ENCODE measurements around the gene AHSP.
A peak's percentile ranks its signal among the peaks of the same experiment; 100 is the strongest.

AHSP gene

GRCh38 chr16:31507617-31507928 is 20.1 kb upstream of the AHSP start:
- H3K4me3 ChIP-seq (ENCODE audit: low read depth, low read length) = peak overlapping the region; percentile 95
- TF ChIP-seq, protein P1, sequence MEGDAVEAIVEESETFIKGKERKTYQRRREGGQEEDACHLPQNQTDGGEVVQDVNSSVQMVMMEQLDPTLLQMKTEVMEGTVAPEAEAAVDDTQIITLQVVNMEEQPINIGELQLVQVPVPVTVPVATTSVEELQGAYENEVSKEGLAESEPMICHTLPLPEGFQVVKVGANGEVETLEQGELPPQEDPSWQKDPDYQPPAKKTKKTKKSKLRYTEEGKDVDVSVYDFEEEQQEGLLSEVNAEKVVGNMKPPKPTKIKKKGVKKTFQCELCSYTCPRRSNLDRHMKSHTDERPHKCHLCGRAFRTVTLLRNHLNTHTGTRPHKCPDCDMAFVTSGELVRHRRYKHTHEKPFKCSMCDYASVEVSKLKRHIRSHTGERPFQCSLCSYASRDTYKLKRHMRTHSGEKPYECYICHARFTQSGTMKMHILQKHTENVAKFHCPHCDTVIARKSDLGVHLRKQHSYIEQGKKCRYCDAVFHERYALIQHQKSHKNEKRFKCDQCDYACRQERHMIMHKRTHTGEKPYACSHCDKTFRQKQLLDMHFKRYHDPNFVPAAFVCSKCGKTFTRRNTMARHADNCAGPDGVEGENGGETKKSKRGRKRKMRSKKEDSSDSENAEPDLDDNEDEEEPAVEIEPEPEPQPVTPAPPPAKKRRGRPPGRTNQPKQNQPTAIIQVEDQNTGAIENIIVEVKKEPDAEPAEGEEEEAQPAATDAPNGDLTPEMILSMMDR (IDR thresholded peaks at IDR 0.05; ENCODE audit: low read depth, low read length, missing control alignments) = no peak
- no peak for DNase-seq (ENCODE audit: low read depth)
- in situ Hi-C loops (cut with HindIII; ENCODE audit: low sequenced_read_pairs) = no loop called here

DNA sequence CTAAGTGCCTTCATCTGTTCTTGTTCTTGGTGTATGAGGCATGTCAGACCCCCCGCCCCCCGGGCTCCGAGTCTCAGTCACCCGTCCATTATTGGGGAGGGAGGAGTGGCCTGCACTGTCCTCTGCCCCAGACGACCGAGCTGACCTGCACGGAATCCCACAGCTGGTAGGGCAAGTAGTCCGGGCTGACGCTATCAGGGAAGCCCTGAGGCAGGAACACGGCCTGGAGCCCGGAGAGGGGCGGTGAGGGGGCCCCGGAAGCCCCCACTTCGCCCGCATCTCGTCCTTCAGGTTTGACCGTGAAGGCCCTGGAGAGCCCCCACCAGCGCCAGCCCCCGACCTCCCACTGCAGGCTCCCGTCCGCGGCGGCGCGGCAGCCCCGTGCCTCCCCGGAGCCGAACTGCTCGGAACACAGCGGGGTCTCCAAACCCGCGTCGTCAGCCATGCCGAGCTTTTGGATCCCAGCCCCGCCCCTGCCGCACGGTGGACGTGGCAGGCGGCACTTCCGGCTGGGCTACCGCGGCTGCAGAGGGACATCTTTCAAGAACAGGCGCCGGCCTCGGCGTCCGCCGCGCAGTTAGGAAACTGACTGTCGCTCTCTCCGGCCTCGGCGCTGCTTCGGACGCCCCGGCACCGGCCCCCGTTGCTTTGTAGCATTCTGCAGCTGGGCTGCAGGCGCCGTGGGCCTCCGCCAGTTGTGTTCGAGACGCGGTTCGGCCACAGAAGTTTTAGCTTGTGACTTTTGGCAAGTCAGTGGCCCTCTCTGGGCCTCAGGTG is 19.6 kb upstream of the AHSP start, which contains the start of gene RUSF1:
Gene RUSF1 (minus strand): TSS at position 463 of the 777 bp plus-strand sequence. CDS start 18 bp downstream, at position 445.
- peak within 1 kb of the TSS; percentile 95 for H3K4me3 ChIP-seq (ENCODE audit: low read depth, low read length)
- in situ Hi-C loops (cut with HindIII; ENCODE audit: low sequenced_read_pairs) = no loop called here
- DNase-seq (ENCODE audit: low read depth) = peak; percentile 71
- TF ChIP-seq, protein P1 (IDR thresholded peaks at IDR 0.05; ENCODE audit: low read depth, low read length, missing control alignments) = no peak

DNA sequence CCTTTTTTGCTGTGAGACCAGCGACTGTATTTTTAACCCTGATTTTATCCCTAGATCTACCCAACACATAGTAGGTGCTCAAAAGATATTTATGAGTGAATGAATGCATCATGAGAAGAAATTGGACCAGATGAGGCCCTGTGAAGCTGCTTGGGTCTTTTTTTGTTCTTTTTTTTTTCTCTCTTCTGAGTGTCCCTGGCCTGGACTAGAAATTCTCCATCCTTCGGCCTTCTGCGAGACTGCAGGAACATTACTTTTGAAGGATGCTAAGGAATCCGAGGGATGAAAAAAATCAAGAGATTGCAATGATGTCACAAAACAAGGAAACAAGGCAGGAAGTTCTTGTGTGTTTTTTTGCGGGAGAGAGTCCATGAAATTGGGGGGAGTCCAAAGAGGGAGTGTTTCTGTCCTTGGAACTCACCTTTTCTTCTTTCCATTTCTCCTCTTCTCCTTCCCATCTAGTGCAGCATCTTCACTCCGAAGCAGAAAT is 18.9 kb upstream of the AHSP start:
- DNase-seq (ENCODE audit: low read depth) = no peak
- TF ChIP-seq, protein P1 (IDR thresholded peaks at IDR 0.05; ENCODE audit: low read depth, low read length, missing control alignments) = no peak
- peak overlapping the region; percentile 95 for H3K4me3 ChIP-seq (ENCODE audit: low read depth, low read length)
- in situ Hi-C loops (cut with HindIII; ENCODE audit: low sequenced_read_pairs) = no loop called here

DNA sequence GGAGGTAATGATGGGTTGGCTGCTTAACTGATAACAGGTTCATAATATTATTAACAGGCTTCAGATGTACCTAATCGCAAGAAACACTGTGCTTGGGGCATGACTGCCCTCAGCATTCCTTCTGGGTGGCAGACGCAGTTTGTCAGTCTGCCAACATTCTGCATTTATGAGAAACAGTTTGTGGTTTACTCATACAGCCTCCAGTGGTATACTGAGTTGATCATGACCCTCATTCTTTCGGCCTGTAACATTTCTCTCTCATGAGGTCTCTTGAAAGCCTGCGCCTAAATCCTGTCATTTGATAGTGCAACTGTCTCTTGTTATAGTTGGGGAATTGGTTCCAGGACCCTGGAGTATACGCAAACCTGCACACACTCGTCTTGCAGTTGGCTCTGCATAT is 14.6 kb upstream of the AHSP start:
- in situ Hi-C loops (cut with HindIII; ENCODE audit: low sequenced_read_pairs) = no loop called here
- H3K4me3 ChIP-seq (ENCODE audit: low read depth, low read length) = no peak overlapping the region
- TF ChIP-seq, protein P1 (IDR thresholded peaks at IDR 0.05; ENCODE audit: low read depth, low read length, missing control alignments) = no peak
- DNase-seq (ENCODE audit: low read depth) = no peak

DNA sequence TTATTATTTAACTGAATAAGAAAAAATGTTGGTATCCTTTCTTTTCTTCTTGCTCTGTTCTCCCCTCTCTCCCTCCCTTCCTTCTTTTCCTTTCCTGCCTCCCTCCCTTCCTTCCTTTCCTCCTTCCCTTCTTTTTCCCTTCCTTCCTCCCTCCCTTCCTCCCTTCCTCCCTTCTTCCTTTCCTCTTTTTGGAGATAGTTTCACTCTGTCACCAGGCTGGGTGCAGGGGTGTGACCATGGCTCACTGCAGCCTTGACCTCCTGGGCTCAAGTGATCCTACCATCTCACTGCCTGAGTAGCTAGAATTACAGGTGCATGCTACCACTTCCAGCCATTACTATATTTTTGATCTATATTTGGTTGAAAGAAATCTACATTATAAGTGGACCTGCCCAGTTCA is 13.8 kb upstream of the AHSP start:
- TF ChIP-seq, protein P1 (IDR thresholded peaks at IDR 0.05; ENCODE audit: low read depth, low read length, missing control alignments) = no peak
- DNase-seq (ENCODE audit: low read depth) = no peak
- H3K4me3 ChIP-seq (ENCODE audit: low read depth, low read length) = no peak overlapping the region
- in situ Hi-C loops (cut with HindIII; ENCODE audit: low sequenced_read_pairs) = no loop called here

GRCh38 chr16:31517800-31518402 is 9.8 kb upstream of the AHSP start:
- DNase-seq (ENCODE audit: low read depth) = no peak
- TF ChIP-seq, protein P1 (IDR thresholded peaks at IDR 0.05; ENCODE audit: low read depth, low read length, missing control alignments) = no peak
- in situ Hi-C loops (cut with HindIII; ENCODE audit: low sequenced_read_pairs) = no loop called here
- H3K4me3 ChIP-seq (ENCODE audit: low read depth, low read length) = no peak overlapping the region
